VCaP (cell line): ENCODE data around the gene CCDC197.

Experiments used
- H3K27ac ChIP-seq: fragments of 450-650 bp; 2 replicates; pipeline ENCODE4 v1.5.1; 2017
- CTCF ChIP-seq: fragments of 450-650 bp; conservative IDR thresholded peaks from 2 replicates; pipeline ENCODE4 v1.5.1; 2017; ENCODE audit warnings: mild to moderate bottlenecking, moderate library complexity

Gene CCDC197

GRCh38 chr14:93981316-93982229 is 15.5 kb upstream of the CCDC197 start:
- no peak for TF ChIP-seq CTCF
- no peak overlapping the region for H3K27ac ChIP-seq

GRCh38 chr14:93982230-93983007 is 14.7 kb upstream of the CCDC197 start:
- H3K27ac ChIP-seq = no peak overlapping the region
- TF ChIP-seq CTCF = no peak

GRCh38 chr14:93984070-93984469 is 13.0 kb upstream of the CCDC197 start:
- no peak for TF ChIP-seq CTCF
- no peak overlapping the region for H3K27ac ChIP-seq

GRCh38 chr14:93984987-93985410 is 12.1 kb upstream of the CCDC197 start:
- H3K27ac ChIP-seq = no peak overlapping the region
- TF ChIP-seq CTCF = 0 out of 2 replicates have a peak, but pooled peaks have one; percentile 8

- no peak overlapping the region for H3K27ac ChIP-seq
- no peak for TF ChIP-seq CTCF
These were observed 10.1 kb upstream of the CCDC197 start for GRCh38 chr14:93986955-93987354.

- H3K27ac ChIP-seq = no peak overlapping the region
- TF ChIP-seq CTCF = no peak
These were observed 9.7 kb upstream of the CCDC197 start for GRCh38 chr14:93987376-93987775.

- TF ChIP-seq CTCF = no peak
- H3K27ac ChIP-seq = no peak overlapping the region
These were observed 9.2 kb upstream of the CCDC197 start for GRCh38 chr14:93987815-93988476.
